Activated CD4-positive, CD25-positive, alpha-beta regulatory T cell (primary cell): Measurements from ENCODE around the gene STUB1.

Experiments
- DNase-seq, 4 experiments: peaks; one replicate each; lab custom pipeline; 2025; lab: John Stamatoyannopoulos, UW

STUB1 gene

DNA sequence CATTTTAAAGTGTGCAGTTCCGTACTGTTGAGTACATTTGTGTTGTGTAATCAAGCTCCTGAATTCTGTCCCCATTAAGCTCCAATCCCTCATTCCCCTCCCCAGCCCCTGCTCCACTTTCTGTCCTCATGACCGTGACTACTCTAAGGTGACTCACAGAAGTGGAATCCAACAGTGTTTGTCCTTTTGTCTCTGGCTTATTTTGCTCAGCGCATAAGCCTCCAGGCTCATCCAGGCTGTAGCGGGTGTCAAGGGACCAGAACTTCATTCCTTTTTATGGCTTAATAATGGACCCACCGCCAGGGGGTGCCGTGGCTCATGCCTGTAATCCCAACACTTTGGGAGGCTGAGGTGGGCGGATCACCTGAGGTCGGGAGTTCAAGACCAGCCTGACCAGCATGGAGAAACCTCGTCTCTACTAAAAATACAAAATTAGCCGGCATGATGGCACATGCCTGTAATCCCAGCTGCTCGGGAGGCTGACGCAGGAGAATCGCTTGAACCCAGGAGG is 32.6 kb downstream of the STUB1 start:
- DNase-seq, result peak in 1 of 4 experiments; percentile 44

DNA sequence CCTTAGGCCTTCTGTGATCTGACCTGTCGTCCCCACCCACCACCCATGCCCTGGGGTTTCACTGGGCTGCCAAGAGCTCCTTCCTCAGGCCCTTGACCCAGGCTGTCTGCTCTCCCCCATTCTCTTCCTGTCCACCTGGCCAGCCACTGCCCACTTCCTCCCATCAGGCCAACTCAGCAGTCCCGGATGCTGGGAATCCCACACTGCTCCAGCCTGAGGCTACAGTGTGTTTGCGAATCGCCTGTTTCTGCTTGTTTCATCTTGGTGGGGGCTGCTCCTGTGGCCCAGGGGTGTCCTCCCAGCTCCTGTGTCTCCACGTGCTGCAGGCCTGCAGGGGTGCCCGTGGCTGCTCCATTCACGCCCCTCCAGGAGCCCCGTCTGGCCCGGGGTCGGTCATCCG is 33.9 kb downstream of the STUB1 start:
- no peak for DNase-seq

DNA sequence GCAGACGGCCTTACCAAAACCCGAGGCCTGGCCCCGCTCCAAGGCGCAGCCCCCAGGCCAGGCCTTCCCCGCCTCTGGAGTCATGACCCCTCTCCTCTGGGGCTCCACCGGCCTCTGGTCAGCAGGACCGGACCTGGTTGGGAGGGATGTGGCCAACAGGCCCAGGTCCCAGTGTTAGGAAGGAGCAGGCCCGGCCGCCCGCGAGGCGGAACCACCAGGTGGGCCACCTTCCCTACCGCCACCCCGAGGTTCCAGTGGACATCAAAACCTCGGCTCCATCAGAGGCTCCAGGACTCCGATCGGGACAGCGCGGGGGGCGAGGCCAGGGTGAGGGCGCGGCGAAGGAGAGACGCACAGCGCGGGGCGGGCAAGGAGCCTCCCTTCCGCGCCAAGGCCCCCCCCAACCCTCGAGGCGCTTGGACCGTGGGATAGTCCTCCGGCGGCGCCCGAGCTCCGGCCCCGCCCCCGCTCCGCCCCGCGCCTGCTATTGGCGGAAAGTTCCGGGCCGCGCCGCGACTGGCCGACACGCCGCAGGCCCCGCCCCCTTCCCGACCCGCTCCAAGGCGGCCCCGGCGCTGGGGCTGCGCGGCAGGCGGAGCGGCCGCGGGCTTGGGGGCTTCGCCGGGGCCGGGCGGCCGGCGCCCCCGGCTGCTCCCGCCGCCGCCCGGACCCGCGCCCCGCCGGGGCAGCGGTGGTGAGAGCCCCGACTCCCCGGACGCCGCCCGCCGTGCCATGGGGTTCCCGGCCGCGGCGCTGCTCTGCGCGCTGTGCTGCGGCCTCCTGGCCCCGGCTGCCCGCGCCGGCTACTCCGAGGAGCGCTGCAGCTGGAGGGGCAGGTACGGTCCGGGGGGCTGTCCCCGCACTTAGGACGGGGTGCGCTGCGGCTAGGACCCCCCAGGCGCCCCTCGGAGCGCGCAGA is 34.6 kb downstream of the STUB1 start, which contains the start of gene METRN:
Gene METRN (plus strand): TSS at position 561 of the 919 bp plus-strand sequence. CDS start 172 bp downstream, at position 733.
- peak; percentile 73 to 84 (median 78) for DNase-seq

DNA sequence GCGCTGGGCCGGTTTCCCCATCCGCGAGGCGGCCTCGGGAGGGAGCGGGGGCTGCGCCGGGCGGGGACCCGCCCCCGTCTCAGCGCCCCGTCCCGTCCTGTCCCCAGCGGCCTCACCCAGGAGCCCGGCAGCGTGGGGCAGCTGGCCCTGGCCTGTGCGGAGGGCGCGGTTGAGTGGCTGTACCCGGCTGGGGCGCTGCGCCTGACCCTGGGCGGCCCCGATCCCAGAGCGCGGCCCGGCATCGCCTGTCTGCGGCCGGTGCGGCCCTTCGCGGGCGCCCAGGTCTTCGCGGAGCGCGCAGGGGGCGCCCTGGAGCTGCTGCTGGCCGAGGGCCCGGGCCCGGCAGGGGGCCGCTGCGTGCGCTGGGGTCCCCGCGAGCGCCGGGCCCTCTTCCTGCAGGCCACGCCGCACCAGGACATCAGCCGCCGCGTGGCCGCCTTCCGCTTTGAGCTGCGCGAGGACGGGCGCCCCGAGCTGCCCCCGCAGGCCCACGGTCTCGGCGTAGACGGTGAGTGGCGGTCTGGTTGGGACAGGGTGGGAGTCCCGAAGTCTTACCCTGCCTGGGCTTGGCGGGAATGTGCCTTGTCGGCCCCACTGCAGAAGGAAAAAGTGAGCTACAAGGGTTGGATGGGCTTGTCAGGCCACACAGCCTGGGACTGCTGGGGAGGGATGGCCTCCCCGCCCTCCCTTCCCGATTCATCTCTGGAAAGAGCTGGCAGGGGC is 35.4 kb downstream of the STUB1 start:
- DNase-seq, result no peak

DNA sequence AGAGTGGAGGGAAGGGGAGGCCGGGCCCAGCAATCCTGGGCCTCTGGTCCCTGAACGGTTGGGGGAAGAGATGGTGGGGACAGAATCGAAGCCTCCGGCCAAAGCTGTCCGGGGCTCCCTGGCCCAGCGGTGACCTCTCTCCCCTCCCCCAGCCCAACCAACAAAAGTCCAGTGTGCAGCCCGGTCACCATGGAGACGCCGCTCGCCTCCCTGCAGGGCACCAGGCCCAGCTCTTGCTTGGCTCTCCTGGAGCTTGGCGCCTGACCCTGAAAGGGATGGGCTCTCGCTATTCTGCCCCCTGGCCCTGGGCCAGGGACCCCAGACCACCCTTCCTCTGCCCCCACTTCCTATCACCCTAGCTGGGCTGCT is 36.0 kb downstream of the STUB1 start:
- no peak for DNase-seq

DNA sequence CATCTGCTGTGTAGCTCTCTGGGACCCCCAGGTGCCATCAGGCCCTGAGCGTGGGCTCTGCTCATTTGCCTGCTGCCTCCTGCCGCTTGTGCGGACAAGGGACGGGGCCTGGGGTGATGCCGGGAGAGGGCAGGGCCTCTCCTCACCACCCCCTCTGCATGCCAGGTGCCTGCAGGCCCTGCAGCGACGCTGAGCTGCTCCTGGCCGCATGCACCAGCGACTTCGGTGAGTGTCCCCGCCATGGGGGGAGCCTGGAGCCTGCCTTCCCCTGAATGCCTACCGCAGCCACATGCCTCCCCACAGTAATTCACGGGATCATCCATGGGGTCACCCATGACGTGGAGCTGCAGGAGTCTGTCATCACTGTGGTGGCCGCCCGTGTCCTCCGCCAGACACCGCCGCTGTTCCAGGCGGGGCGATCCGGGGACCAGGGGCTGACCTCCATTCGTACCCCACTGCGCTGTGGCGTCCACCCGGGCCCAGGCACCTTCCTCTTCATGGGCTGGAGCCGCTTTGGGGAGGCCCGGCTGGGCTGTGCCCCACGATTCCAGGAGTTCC is 36.6 kb downstream of the STUB1 start:
- DNase-seq, result no peak

DNA sequence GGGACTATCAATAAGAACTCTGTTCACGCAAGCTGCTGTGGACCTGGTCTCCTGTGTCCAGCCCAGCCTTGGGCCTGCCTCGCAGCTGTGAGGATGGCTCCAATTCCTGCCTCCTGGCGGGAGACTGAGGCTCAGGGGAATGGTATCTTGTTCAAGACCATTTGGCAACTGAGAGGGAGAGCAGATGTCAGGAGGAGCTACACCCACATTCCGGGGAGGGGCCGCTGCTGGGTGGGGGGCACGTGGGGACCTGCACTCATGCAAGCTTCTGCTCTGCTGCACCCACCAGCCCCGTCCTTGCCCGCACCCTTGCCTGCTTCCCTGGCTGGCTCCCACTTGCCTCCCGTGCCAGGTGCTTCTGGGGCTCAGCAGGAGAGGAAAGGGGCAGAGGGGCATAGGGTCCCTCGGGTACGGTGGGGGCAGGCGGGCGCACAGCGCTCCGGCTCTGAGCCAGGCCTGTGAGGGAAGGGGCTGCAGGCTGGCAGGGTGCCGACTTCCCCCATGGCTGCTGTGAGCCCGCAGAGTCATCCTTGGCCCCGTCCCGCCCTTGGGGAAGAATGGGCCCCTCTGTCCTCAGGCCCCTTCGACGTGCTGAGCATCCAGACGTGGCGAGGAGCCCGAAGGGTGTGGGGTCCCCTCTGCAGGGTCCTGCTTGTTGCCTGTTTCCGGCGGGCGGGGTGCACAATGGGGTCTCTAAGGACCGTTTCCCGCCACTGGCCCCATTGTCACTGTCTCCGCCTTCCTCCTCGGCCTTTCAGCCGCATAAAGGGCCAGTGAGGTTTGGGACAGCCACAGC is 37.4 kb downstream of the STUB1 start:
- no peak for DNase-seq

DNA sequence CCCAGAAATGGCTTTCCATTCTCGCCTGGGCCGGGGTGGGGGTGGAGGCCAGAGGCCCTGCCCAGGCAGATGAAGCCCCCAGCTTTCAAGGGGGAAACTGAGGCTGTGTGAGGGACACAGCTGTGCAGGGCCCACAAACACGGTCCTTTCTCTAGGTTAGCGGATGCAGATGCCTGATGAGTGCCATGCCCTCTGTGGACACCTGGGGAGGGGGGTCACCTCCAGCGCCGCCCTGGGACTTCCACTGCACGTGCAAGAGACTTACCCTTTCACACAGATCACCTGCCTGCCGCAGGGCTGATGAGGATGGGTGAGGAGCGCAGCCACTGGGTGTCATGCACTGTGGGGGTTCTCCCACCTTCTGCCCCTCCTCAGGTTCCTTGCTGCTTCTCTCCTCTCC is 38.2 kb downstream of the STUB1 start:
- DNase-seq, result no peak

DNA sequence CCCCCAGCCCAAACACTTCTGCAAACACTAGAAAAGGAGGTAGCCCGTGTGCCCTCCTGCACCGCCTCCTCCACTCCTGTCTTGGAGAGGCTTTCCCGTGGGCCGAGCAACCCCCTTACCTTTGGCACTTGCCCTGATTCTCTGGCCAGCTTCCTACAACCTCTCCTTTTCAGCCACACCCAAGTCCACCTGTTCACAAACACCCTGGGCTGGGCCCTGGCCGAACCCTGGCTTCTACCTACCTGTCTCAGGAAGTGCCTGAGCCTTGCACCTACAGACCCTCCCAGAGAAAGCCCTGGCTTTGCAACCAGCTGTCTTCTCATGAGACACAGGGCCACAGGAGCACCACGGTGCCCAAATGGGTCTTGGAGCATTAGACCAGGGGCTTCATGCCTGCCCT is 38.7 kb downstream of the STUB1 start:
- no peak for DNase-seq

DNA sequence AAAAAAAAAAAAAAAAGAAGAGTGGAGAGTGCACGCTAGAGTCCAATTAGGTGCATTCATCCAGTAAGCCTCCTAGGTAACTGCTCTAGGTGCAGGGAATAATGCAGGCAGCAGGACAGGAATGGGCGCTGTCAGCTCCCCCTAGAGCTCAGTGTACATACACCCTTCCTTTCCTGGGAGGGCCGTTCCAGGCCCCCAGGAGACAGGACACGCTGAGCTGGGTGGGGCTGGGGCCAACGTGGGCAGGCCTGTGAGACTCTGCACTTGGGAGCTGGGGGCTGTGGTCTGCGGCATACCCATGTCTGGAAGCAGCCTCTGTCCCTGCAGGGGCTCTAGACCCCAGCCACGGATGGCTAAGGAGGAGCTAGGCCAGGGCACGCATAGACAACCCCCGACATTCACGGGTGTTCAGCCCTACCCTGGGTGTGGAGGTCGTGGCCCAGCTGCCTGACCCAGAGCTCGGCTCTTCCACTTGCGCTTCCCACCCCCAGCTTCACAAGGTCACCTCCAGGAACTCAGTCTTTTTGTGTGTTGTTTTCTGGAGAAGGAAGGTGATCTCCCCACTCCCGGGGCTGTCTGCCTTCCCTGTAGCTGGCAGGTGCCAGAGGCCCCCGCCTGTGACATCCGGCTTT is 39.7 kb downstream of the STUB1 start:
- DNase-seq, result no peak

DNA sequence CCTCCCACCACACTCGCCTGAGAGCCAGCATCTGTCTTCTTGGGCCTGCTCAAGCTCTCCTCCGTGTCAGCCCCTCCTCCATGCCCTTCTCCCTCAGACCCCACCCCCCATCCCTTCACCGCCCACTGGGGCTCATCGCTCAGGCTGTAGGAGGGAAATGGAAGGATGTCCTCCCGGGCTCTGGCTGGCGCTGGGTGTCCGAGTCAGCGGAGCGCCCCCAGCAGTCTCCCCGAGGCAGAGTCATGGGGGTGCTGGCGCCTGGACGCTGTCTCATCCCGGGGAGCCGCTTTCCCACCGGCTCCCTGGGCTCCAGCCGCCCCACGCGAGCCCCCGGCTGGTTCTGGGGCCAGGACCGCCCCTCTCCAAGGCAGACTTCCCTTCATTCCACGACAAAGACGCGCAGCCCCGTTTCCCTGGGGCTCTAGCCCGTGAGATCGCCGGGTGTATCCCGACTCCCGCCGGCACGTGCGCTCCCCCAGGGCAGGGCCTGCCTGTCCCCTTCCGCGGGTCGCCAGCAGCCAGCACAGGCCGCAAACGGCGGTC is 40.3 kb downstream of the STUB1 start:
- peak in 1 of 4 experiments; percentile 27 for DNase-seq

DNA sequence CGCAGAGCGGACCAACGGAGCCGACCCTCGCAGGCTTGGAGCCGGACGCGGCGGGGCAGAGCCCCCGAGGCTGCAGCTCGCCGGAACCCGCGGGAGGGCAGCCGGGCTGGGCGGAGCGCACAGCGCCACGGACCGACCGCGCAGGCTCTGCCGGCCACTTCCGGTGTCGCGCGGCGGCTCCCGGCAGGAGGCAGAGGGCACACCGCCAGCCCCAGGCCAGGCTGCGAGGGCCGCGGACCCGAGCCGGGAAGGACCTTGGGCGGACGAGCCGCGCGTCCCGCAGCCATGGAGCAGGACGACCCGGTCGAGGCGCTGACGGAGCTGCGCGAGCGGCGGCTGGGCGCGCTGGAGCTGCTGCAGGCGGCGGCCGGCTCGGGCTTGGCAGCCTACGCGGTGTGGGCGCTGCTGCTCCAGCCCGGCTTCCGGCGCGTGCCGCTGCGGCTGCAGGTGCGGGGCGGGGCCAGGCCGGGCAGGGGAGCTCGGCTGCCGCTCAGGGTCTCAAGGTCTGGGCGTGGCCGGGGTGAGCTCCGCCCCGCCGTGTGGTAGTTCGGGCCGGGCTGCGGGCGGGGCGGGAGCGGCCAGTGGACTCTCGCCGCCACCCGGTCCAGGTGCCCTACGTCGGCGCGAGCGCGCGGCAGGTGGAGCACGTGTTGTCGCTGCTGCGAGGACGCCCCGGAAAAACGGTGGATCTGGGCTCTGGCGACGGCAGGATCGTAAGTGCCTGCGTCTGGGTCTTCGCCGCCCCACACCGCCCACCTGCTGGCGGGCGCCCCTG is 41.0 kb downstream of the STUB1 start, which contains the start of gene ANTKMT:
Gene ANTKMT (plus strand): TSS at position 157 of the 775 bp plus-strand sequence. CDS start 129 bp downstream, at position 286.
- DNase-seq, result peak; percentile 54 to 66 (median 61)

DNA sequence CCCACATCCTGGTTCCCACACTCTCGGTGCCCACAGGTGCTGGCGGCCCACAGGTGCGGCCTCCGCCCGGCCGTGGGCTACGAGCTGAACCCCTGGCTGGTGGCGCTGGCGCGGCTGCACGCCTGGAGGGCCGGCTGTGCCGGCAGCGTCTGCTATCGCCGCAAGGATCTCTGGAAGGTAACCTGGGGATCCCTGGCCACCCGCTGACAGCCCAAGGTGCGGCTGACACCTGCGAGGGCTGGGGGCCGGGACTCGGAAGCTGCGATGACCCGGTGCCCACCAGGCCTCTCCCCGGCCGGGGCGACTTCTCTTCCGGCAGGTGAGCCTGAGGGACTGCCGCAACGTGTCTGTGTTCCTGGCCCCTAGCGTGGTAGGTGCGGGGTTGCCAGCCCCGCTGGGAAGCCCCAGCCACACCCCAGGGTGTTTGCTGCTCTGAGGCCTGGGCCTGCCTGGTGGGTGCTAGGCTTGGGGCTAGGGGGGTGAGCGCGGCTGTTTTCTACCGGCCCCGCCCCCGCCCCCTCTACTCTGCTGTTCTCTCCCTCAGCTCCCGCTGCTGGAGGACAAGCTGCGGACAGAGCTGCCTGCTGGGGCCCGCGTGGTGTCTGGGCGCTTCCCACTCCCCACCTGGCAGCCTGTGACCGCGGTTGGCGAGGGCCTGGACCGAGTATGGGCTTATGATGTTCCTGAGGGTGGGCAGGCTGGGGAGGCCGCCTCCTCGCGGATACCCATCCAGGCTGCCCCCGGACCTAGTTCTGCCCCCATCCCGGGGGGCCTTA is 41.7 kb downstream of the STUB1 start:
- no peak for DNase-seq

DNA sequence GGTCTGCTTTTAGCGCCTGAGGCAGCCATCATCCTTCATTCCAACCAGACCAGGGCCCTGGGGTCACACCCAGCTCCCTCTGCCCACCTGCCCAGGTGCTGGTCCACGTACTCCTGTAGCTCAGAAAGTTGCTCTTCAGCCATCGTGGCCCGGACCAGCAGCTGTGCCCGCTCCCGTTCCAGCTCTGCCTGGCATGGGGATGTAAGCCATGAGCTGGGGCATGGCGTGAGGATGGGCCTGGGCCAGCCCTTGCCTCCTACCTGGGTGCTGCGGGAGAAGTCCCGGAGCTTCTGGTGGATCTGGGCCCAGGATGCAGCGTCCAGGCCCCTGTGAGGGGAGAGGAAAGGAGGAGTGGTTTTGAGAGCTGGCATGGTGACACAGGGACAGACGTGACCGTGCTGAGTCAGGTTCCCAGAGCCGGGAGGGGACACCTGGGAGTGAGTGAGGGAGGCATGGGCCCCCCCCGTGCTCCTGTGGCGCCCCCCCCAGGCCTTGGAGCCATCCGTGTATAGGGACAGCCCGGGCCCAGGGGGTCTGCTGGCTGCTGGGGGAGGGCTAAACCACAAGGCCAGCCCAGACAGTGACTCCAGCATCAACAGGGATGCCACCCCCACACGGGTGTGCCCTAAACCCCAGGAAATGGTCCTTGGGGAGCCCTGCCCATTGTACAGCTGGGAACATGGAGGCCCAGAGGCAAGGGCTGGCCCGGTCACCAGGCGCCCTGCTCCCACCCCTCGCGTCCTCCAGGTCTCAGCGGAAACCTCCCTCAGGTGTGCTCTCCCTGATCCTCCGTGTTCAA is 42.8 kb downstream of the STUB1 start:
- DNase-seq, result no peak

DNA sequence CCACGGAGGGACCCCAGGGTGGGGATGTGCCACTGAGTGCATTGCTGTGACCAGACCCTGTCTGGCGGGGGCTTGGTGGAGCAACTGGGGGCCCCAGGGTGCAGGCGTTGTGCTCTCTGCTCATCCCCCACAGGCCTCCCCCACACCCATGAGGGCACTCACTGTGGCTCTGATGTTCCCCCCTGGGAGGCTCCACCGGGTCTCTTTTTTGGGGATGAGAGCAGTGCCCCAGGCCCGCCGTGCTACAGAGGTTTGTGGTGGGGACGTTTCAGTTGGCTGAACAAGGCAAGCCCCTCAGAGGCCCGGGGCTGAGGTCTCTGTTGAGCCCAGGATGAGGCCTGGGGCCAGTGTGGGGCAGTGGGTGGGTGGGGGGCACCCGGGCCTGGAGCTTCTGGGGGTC is 43.5 kb downstream of the STUB1 start:
- no peak for DNase-seq

DNA sequence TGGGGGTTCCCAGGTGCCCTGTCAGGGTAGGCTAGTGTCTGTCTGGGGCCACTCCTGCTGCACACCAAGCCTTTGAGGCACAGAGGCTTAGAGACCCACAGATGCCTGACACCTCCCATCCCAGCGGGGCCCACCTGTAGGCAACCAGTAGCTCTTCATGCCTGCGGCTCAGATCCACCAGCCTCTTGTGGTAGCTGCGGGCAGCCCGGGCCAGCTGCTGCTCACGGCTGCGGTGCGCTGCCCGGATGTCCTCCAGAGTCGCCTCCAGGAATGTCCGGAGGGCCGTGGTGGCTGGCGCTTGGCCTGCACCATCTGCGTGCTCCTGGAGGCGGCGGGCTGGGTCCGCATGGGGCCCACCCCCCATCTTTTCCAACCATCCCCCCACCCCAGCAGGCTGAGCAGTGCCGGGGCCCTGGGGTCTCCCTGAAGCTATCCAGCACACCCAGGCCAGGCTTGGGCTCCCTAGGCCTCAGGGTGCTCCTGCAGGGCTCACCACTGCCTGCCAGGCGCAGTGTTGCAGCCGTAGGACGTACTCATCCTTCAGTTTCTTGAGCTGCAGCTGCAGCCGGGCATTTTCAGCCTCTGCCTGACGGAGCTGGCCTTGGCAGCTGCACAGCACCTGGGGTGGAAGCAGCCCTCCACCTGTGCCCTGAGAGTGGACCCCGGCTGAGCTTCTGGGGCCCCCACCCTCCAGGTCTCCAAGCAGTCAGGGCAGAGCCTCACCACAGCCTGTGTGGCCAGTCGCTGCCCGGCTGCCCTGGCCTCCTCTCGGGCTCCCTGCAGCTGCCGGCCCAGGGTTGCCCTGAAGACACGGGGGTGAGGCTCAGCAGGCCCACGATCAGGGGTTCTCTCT is 44.2 kb downstream of the STUB1 start:
- DNase-seq, result no peak

DNA sequence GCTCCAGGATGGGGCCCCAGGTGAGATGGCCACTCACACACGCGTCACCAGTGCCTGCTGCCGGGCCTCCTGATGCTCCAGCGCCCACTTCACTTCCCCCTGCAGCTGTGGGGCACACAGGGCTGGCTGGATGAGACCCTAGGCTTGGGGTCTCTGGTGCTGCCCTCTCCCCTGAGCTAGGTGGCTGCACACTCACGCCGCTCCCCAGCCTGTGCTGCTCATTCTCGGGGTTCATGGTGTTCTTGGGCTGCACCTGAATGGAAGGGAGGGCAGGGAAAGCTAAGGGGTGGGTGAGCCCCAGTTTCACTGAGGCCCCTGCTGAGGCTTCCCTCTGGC is 44.8 kb downstream of the STUB1 start:
- DNase-seq, result no peak
